ENCODE results near the gene DNAJC27. TPM values are rescaled to one million over a fixed set of nuclear protein-coding genes. Genes with fewer than 3 reads are reported as not detected.

The DNAJC27 gene
- total RNA-seq, 3 donors from 2014 or later (not counting 1 experiment from before 2014, with no cell fraction given), result 14.1 to 19.7 (median 16.6) TPM

DNA sequence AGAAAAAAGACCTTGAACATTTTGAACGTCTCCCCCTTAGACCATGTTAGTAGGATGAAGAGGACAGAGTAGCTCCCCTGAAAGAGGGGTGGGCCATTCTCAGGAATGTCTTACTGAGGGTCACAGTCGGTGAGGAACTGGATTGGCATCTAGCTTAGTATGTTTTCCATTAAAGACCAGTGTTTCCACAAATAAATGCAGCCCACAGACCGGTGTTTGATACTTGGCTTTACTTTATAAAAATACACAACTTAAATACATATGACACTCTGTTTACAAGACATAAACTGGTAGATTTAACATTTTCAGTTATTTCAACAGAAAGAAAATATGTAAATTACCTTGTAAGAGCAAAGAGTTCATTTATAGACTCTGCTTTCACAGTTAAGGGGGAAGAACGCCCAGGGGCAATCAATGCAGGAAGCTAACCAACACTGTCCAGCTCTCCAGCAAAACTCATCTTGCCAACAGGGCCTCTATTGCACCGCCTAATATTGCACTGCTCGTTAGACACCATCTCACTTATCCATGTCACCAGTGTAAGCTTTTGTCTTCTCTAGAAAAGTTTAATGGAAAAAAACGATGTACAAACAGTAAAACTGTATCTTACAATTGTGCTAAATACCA is 28.2 kb downstream of the DNAJC27 start:
- Mint-ChIP-seq H3K9me3 (no peaks in the 10 kb centered on the region), H3K27me3 (ENCODE audit: low read depth in 2 of 2) (no peaks in the 10 kb centered on the region), H3K4me3 (no peak overlapping the region), H3K27ac (no peak overlapping the region), H3K4me1 (no peaks in the 10 kb centered on the region), H3K36me3 (peaks cover 18% of the 10 kb centered on the region)
- DNase-seq (no peak), ATAC-seq (no peak)
- Histone ChIP-seq H3K4me3 (ENCODE audit: low read length) (no peak overlapping the region), H3K27me3 (ENCODE audit: control insufficient read depth, insufficient read depth, low read length) (no peaks in the 10 kb centered on the region), H3K27ac (ENCODE audit: low read length) (no peak overlapping the region), H3K9me3 (ENCODE audit: control insufficient read depth, insufficient read depth, low read length) (no peaks in the 10 kb centered on the region), H3K36me3 (ENCODE audit: control insufficient read depth, insufficient read depth, low read length) (peaks cover 7% of the 10 kb centered on the region), H3K4me1 (ENCODE audit: control insufficient read depth, insufficient read depth, low read length) (no peaks in the 10 kb centered on the region)
- intact Hi-C loops (cut with micrococcal nuclease), result no loop called here
- 92% methylated on average over 5 of the region's 7 CpGs for WGBS (ENCODE audit: insufficient coverage)
- TF ChIP-seq, protein P1, sequence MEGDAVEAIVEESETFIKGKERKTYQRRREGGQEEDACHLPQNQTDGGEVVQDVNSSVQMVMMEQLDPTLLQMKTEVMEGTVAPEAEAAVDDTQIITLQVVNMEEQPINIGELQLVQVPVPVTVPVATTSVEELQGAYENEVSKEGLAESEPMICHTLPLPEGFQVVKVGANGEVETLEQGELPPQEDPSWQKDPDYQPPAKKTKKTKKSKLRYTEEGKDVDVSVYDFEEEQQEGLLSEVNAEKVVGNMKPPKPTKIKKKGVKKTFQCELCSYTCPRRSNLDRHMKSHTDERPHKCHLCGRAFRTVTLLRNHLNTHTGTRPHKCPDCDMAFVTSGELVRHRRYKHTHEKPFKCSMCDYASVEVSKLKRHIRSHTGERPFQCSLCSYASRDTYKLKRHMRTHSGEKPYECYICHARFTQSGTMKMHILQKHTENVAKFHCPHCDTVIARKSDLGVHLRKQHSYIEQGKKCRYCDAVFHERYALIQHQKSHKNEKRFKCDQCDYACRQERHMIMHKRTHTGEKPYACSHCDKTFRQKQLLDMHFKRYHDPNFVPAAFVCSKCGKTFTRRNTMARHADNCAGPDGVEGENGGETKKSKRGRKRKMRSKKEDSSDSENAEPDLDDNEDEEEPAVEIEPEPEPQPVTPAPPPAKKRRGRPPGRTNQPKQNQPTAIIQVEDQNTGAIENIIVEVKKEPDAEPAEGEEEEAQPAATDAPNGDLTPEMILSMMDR (IDR thresholded peaks at IDR 0.05), result no peak

DNA sequence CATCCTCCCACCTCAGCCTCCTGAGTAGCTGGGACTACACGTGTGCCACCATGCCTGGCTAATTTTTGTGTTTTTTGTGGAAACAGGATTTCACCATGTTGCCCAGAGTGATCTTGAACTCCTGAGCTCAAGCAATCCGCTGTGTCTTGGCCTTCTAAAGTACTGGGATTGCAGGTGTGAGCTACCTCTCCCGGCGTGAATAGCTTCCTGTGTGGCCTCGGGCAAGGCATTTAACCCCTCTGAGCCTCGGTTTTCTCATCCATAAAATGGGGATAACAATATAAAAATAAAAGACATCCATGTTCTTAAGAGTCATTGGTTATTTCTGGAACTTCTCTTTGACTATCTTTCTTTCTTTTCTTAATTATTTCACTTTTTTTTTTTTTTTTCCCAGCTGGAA is 32.4 kb downstream of the DNAJC27 start:
- intact Hi-C loops (cut with micrococcal nuclease), result no loop called here
- H3K27me3 ChIP-seq (ENCODE audit: control insufficient read depth, insufficient read depth, low read length), result no peaks in the 10 kb centered on the region
- H3K4me3 Mint-ChIP-seq, result no peak overlapping the region

DNA sequence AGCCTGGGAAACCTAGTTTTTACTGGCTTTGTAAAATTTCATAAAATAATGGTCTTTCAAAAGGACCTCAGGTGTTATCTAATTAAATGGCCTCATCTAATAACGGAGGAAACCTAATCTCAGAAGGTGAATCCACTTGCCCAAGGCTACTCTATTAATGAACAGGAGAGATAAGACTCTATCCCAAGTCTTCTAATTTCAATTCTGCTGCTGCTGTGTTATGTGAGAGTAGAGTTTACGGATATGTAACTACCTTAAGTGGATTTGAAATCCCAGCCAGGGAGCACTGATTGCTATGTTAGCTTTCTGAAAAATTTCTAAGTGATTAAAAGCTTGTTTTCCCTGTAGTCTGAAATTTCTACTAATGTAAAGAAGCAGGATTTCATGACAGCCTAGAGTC is 34.5 kb downstream of the DNAJC27 start:
- TF ChIP-seq, protein P1 (IDR thresholded peaks at IDR 0.05), result no peak
- Histone ChIP-seq H3K36me3 (ENCODE audit: control insufficient read depth, insufficient read depth, low read length) (no peaks in the 10 kb centered on the region), H3K9me3 (ENCODE audit: control insufficient read depth, insufficient read depth, low read length) (no peaks in the 10 kb centered on the region), H3K27ac (ENCODE audit: low read length) (no peak overlapping the region), H3K27me3 (ENCODE audit: control insufficient read depth, insufficient read depth, low read length) (no peaks in the 10 kb centered on the region), H3K4me3 (ENCODE audit: low read length) (no peak overlapping the region), H3K4me1 (ENCODE audit: control insufficient read depth, insufficient read depth, low read length) (no peaks in the 10 kb centered on the region)
- Mint-ChIP-seq H3K27ac (no peak overlapping the region), H3K27me3 (ENCODE audit: low read depth in 2 of 2) (no peaks in the 10 kb centered on the region), H3K36me3 (no peaks in the 10 kb centered on the region), H3K4me1 (no peaks in the 10 kb centered on the region), H3K9me3 (no peaks in the 10 kb centered on the region), H3K4me3 (no peak overlapping the region)
- intact Hi-C loops (cut with micrococcal nuclease), result no loop called here
- WGBS (ENCODE audit: insufficient coverage), result 78% methylated on average over 1 of the region's 2 CpGs
- ATAC-seq (no peak), DNase-seq (no peak)

More for the DNA sequence above, 32.4 kb downstream of the DNAJC27 start:
- H3K36me3 Mint-ChIP-seq, result no peaks in the 10 kb centered on the region
- Histone ChIP-seq H3K4me3 (ENCODE audit: low read length) (no peak overlapping the region), H3K9me3 (ENCODE audit: control insufficient read depth, insufficient read depth, low read length) (no peaks in the 10 kb centered on the region), H3K4me1 (ENCODE audit: control insufficient read depth, insufficient read depth, low read length) (no peaks in the 10 kb centered on the region), H3K27ac (ENCODE audit: low read length) (no peak overlapping the region), H3K36me3 (ENCODE audit: control insufficient read depth, insufficient read depth, low read length) (no peaks in the 10 kb centered on the region)
- WGBS (ENCODE audit: insufficient coverage), result 84% methylated on average over 5 of the region's 6 CpGs
- ATAC-seq, result no peak
- TF ChIP-seq, protein P1 (IDR thresholded peaks at IDR 0.05), result no peak
- no peaks in the 10 kb centered on the region for H3K27me3 Mint-ChIP-seq (ENCODE audit: low read depth in 2 of 2)
- no peaks in the 10 kb centered on the region for H3K9me3 Mint-ChIP-seq
- H3K4me1 Mint-ChIP-seq, result no peaks in the 10 kb centered on the region
- DNase-seq, result no peak
- H3K27ac Mint-ChIP-seq, result no peak overlapping the region

DNA sequence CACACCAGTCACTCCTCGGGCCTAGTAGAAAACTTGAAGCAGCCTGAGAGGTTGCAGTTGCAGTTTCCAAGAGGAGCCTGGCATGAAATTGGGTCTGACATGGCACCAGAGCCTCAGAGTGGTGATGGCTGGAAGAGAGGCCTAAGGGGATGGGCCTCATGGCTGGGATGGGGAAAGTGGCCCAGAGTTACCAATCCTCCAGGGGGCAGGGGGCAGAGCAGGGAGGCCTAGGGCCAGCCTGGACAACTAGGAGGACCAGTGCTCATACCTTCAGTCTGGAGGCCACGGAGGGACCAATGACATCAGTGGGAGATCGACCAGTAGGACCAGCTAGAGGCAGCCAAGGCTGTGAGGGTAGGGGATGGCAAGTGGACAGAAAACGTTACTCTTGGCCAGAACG is 36.6 kb downstream of the DNAJC27 start:
- peaks cover 7 to 9% of the 10 kb centered on the region in 2 donors for H3K4me1 Mint-ChIP-seq
- H3K27me3 Mint-ChIP-seq (ENCODE audit: low read depth in 2 of 2), result no peaks in the 10 kb centered on the region
- no peak overlapping the region for H3K27ac Mint-ChIP-seq
- DNase-seq (no peak), ATAC-seq (no peak)
- no peaks in the 10 kb centered on the region for H3K36me3 ChIP-seq (ENCODE audit: control insufficient read depth, insufficient read depth, low read length)
- no peaks in the 10 kb centered on the region for H3K9me3 ChIP-seq (ENCODE audit: control insufficient read depth, insufficient read depth, low read length)
- no peaks in the 10 kb centered on the region for H3K9me3 Mint-ChIP-seq
- no peak overlapping the region for H3K27ac ChIP-seq (ENCODE audit: low read length)
- no peaks in the 10 kb centered on the region for H3K36me3 Mint-ChIP-seq
- no peak overlapping the region for H3K4me3 Mint-ChIP-seq
- TF ChIP-seq, protein P1 (IDR thresholded peaks at IDR 0.05), result no peak
- no peak overlapping the region for H3K4me3 ChIP-seq (ENCODE audit: low read length)
- intact Hi-C loops (cut with micrococcal nuclease), result no loop called here
- H3K27me3 ChIP-seq (ENCODE audit: control insufficient read depth, insufficient read depth, low read length), result no peaks in the 10 kb centered on the region
- WGBS (ENCODE audit: insufficient coverage), result 94% methylated on average over 3 of the region's 5 CpGs
- H3K4me1 ChIP-seq (ENCODE audit: control insufficient read depth, insufficient read depth, low read length), result no peaks in the 10 kb centered on the region

Measured in natural killer cell (primary cell).